Spleen (tissue), 11 donors: ENCODE data around the gene VPREB3. TPM values are rescaled to one million over a fixed set of nuclear protein-coding genes. Genes with fewer than 3 reads are reported as not detected.

Source experiments
- DNase-seq: peaks from one replicate; pipeline ENCODE4 v3.0.0-alpha.2; 2020
- H3K27ac ChIP-seq, 8 donors: fragments of 200-600 bp; sonication (generic) in 7 of 8; 1 replicate in 4 of 8; 2 replicates in 4 of 8; pipeline versions ENCODE4 v1.5.0 to v1.8.0; 2016 to 2021; ENCODE audit warnings: inconsistent platforms in 4 of 8, mild to moderate bottlenecking in 4 of 8, moderate library complexity in 1 of 8
- H3K27me3 ChIP-seq, 7 donors: fragments of 200-600 bp; sonication (generic) in 6 of 7; replicated peaks in 1 of 7; 1 replicate in 4 of 7; 2 replicates in 3 of 7; pipeline versions ENCODE4 v1.5.0 to v1.8.0; 2016 to 2021; ENCODE audit warnings: inconsistent platforms in 3 of 7, mild to moderate bottlenecking in 1 of 7
- H3K36me3 ChIP-seq, 6 donors: fragments of 200-600 bp; sonication (generic) in 5 of 6; 1 replicate in 4 of 6; 2 replicates in 2 of 6; pipeline versions ENCODE4 v1.5.0 to v1.8.0; 2016 to 2021; ENCODE audit warnings: inconsistent platforms in 2 of 6
- H3K4me1 ChIP-seq, 6 donors: fragments of 200-600 bp; sonication (generic) in 5 of 6; 1 replicate in 3 of 6; 2 replicates in 3 of 6; pipeline versions ENCODE4 v1.5.0 to v1.8.0; 2016 to 2021; ENCODE audit warnings: inconsistent platforms in 3 of 6
- H3K4me3 ChIP-seq, 8 donors: fragments of 200-600 bp; sonication (generic) in 7 of 8; 1 replicate in 4 of 8; 2 replicates in 4 of 8; pipeline versions ENCODE4 v1.5.0 to v1.8.0; 2016 to 2021; ENCODE audit warnings: inconsistent platforms in 4 of 8, mild to moderate bottlenecking in 4 of 8, moderate library complexity in 2 of 8
- H3K9me3 ChIP-seq, 8 donors: fragments of 200-600 bp; sonication (generic) in 7 of 8; 1 replicate in 4 of 8; 2 replicates in 4 of 8; pipeline versions ENCODE4 v1.5.0 to v1.8.0; 2016 to 2021; ENCODE audit warnings: inconsistent platforms in 4 of 8
- CTCF ChIP-seq, 11 experiments: fragments of 200-600 bp in 7 of 11; fragments of 450-650 bp in 4 of 11; sonication (generic) in 4 of 11; IDR thresholded peaks in 8 of 11; conservative IDR thresholded peaks in 3 of 11; 1 replicate in 7 of 11; 2 replicates in 4 of 11; pipeline versions ENCODE4 v1.4.0 to v1.8.0; 2016 to 2021; ENCODE audit warnings: antibody characterized with exemption in 11 of 11, inconsistent platforms in 4 of 11, mild to moderate bottlenecking in 1 of 11
- POLR2A ChIP-seq, 3 donors: fragments of 450-650 bp; IDR thresholded peaks; one replicate each; pipeline ENCODE4 v1.5.1; 2017; ENCODE audit warnings: antibody characterized with exemption in 3 of 3, mild to moderate bottlenecking in 1 of 3
- POLR2AphosphoS5 ChIP-seq, 3 donors: sonication (generic); formaldehyde crosslinking; IDR thresholded peaks; one replicate each; pipeline ENCODE4 v1.5.1; 2017; ENCODE audit warnings: antibody characterized with exemption in 3 of 3
- WGBS, 5 donors: extraction: QIAGEN DNeasy Blood & Tissue Kit in 3 of 5; methylation state at CpG; one replicate each; pipeline versions ENCODE4 v1.1.5 to v1.1.7; 2013 to 2018; 5-methylcytosine and 5-hydroxymethylcytosine counted together
- intact Hi-C: fragments of 100-400 bp; cut with DNase I; formaldehyde crosslinking; loops from one replicate; pipeline ENCODE4 v1.15.0; 2023; ENCODE audit warnings: low total_unique reads
- polyA plus RNA-seq, 3 donors: library from polyadenylated mRNA; stranded (reverse); fragments of 200-250 nt; gene quantifications; one replicate each; pipeline ENCODE4 v1.2.1, GENCODE V29; 2013
- total RNA-seq, 7 donors: library from RNA; depleted of rRNA in 3 of 7; stranded (reverse); fragments of >200 nt in 3 of 7; fragmentation: NEBNext Ultra II Directional in 4 of 7; extraction: Animal tissue kit (Norgen Biotek cat#: 25700) in 4 of 7; gene quantifications; one replicate each; pipeline versions ENCODE4 v1.1.0 to v1.2.1, GENCODE V29; 2016 to 2021
- donor health status: healthy with polysubstance abuse.
- donor health status: DM: no; HTN: no; CAD: no; lungs with moderate emphysema.
- donor health status: DM: no; HTN: no; CAD: no.
- donor health status: Bipolar disorder and iron deficiency.
- donor health status: healthy.
- donor health status: DM: no; HTN: no; CAD: no.
- donor health status: DM: yes; HTN: yes; CAD: no.

VPREB3 gene
- total and polyA plus RNA-seq, 10 donors, result 24.9 to 472 (median 57.9) TPM

GRCh38 chr22:23782252-23782651 is 28.0 kb upstream of the VPREB3 start:
- Histone ChIP-seq H3K27ac (no peak overlapping the region), H3K9me3 (no peaks in the 10 kb centered on the region), H3K4me3 (no peak overlapping the region), H3K4me1 (peaks cover 0 to 35% (median 9%) of the 10 kb centered on the region in 6 donors), H3K27me3 (no peaks in the 10 kb centered on the region), H3K36me3 (no peaks in the 10 kb centered on the region)
- intact Hi-C loops, result no loop called here
- DNase-seq, result no peak
- TF ChIP-seq POLR2AphosphoS5 (IDR thresholded peaks at IDR 0.05), result no peak
- TF ChIP-seq POLR2A (IDR thresholded peaks at IDR 0.05), result no peak
- no peak for TF ChIP-seq CTCF (IDR thresholded peaks at IDR 0.05 in 8 of 11, conservative IDR thresholded peaks at IDR 0.05 in 3 of 11)
- 83 to 94% (median 88%) methylated on average over 4 to 16 of the region's 16 CpGs for WGBS, 5 donors

DNA sequence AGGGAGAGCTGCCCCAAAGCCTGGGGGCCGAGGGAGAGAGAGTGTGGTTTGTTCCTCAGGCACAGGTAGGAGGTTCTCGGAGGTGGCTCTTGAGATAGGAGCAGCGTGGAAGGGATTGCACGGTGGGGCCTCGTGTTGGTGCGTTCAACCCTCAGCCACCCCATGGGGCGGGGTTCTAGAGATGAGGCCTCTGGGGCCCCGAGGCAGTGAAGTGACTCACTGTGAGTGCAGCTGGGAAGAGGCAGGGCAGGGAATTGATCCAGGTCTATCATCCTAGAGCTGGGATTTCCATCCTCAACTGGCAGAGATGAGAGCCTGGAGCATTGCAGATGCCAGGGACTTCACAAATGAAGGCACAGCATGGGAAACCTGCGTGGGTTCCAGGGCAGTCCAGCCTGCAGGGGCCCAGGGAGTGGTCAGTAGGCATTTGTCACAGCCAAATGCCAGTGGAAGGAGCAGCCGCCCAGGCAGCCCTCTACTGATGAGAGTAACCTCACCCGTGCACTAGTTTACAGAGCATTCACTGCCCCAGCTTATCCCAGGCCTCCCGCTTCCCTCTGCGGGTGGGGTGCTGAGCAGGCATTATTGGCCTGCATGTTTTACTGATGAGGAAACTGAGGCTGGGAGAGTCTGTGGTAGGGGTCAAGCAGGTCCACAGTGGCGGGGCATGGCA is 27.4 kb upstream of the VPREB3 start:
- no peak for DNase-seq
- H3K27me3 ChIP-seq, result no peaks in the 10 kb centered on the region
- H3K4me1 ChIP-seq, result peaks cover 0 to 34% (median 8%) of the 10 kb centered on the region in 6 donors
- no peaks in the 10 kb centered on the region for H3K9me3 ChIP-seq
- no peaks in the 10 kb centered on the region for H3K36me3 ChIP-seq
- H3K4me3 ChIP-seq, result no peak overlapping the region
- TF ChIP-seq POLR2AphosphoS5 (IDR thresholded peaks at IDR 0.05) (no peak), CTCF (IDR thresholded peaks at IDR 0.05 in 8 of 11, conservative IDR thresholded peaks at IDR 0.05 in 3 of 11) (no peak), POLR2A (IDR thresholded peaks at IDR 0.05) (no peak)
- H3K27ac ChIP-seq, result no peak overlapping the region
- intact Hi-C loops, result no loop called here
- 79 to 93% (median 92%) methylated on average over 13 to 14 of the region's 14 CpGs for WGBS, 5 donors

DNA sequence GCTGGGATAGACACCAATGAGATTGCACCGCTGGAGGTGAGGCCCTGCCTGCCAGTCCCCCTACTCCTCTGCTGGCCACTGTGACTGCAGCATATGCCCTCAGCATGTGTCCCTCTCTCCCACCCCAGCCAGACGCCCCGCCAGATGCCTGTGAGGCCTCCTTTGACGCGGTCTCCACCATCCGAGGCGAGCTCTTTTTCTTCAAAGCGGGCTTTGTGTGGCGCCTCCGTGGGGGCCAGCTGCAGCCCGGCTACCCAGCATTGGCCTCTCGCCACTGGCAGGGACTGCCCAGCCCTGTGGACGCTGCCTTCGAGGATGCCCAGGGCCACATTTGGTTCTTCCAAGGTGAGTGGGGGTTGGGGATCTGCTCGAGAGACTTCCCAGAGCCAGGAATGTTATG is 26.8 kb upstream of the VPREB3 start:
- H3K27me3 ChIP-seq, result no peaks in the 10 kb centered on the region
- TF ChIP-seq POLR2AphosphoS5 (IDR thresholded peaks at IDR 0.05) (no peak), CTCF (IDR thresholded peaks at IDR 0.05 in 8 of 11, conservative IDR thresholded peaks at IDR 0.05 in 3 of 11) (no peak), POLR2A (IDR thresholded peaks at IDR 0.05) (no peak)
- no peak overlapping the region for H3K27ac ChIP-seq
- H3K36me3 ChIP-seq, result no peaks in the 10 kb centered on the region
- no peak overlapping the region for H3K4me3 ChIP-seq
- H3K9me3 ChIP-seq, result no peaks in the 10 kb centered on the region
- intact Hi-C loops, result no loop called here
- peaks cover 0 to 28% (median 2%) of the 10 kb centered on the region in 6 donors for H3K4me1 ChIP-seq
- 90 to 97% (median 92%) methylated on average over 15 of the region's 15 CpGs for WGBS, 5 donors
- DNase-seq, result no peak

GRCh38 chr22:23780146-23780748 is 26.0 kb upstream of the VPREB3 start:
- TF ChIP-seq CTCF (IDR thresholded peaks at IDR 0.05 in 8 of 11, conservative IDR thresholded peaks at IDR 0.05 in 3 of 11) (no peak), POLR2A (IDR thresholded peaks at IDR 0.05) (no peak), POLR2AphosphoS5 (IDR thresholded peaks at IDR 0.05) (no peak)
- no peak for DNase-seq
- intact Hi-C loops, result no loop called here
- no peaks in the 10 kb centered on the region for H3K27me3 ChIP-seq
- H3K4me3 ChIP-seq, result no peak overlapping the region
- H3K9me3 ChIP-seq, result no peaks in the 10 kb centered on the region
- peaks cover 0 to 20% (median 2%) of the 10 kb centered on the region in 6 donors for H3K4me1 ChIP-seq
- WGBS, 5 donors, result 91 to 100% (median 94%) methylated on average over 5 to 20 of the region's 20 CpGs
- H3K36me3 ChIP-seq, result no peaks in the 10 kb centered on the region
- no peak overlapping the region for H3K27ac ChIP-seq
